HepG2 (cell line): ENCODE measurements around the gene TXNL4B. TPM values are rescaled to one million over a fixed set of nuclear protein-coding genes. Genes with fewer than 3 reads are reported as not detected.

Experiments used
- ATAC-seq: fragments of 200-7000 bp; cut with Tn5 transposase; 3 replicates; pipeline ENCODE4 v1.9.1; 2020; ENCODE audit warnings: mild to moderate bottlenecking, moderate library complexity
- BruUV-seq: library from RNA; stranded (reverse); fragments of 400-500 nt; replicated peaks from 2 replicates; lab custom pipeline; 2021; lab: Mats Ljungman, UMichigan
- CTCF ChIA-PET: fragments of 300-600 bp; formaldehyde crosslinking; extraction: SDS; loops from one replicate; lab custom pipeline; 2021; ENCODE audit warnings: low total read pairs, inconsistent platforms, low intra/inter-chr PET ratio; lab: Yijun Ruan, JAX
- POLR2A ChIA-PET: fragments of 350-600 bp; sonication (Branson Sonifier 250); formaldehyde crosslinking; loops from one replicate; lab custom pipeline; 2020; ENCODE audit warnings: antibody characterized with exemption, inconsistent platforms; lab: Yijun Ruan, JAX
- DNase-seq: peaks from one replicate; pipeline ENCODE4 v3.0.0-alpha.2; 2015; ENCODE audit warnings: low spot score
- FAIRE-seq: peaks from 3 replicates; lab custom pipeline; 2011; peaks lifted over from hg19 to GRCh38; lab: Jason Lieb, UNC
- H2AFZ ChIP-seq: one replicate; pipeline ENCODE4 v1.6.1; 2011; ENCODE audit warnings: low read length, inconsistent platforms
- H3K27ac ChIP-seq: fragments of 300-600 bp; 3 replicates; pipeline ENCODE4 v1.8.0; 2011; ENCODE audit warnings: mixed run types, mild to moderate bottlenecking, mixed read lengths, low read length, inconsistent platforms; ENCODE audit not compliant: insufficient read depth; ENCODE audit errors: extremely low read length
- H3K27me3 ChIP-seq, 2 experiments: fragments of 200-600 bp in 1 of 2; 2 replicates in 1 of 2; 3 replicates in 1 of 2; pipeline versions ENCODE4 v1.6.0 to v1.8.0; 2011; ENCODE audit warnings: low read length in 2 of 2, mild to moderate bottlenecking in 2 of 2, moderate library complexity in 2 of 2, inconsistent platforms in 1 of 2; ENCODE audit not compliant: insufficient read depth in 2 of 2, control insufficient read depth in 1 of 2
- H3K36me3 ChIP-seq, 2 experiments: fragments of 200-600 bp in 1 of 2; replicated peaks in 1 of 2; 2 replicates in 1 of 2; 3 replicates in 1 of 2; pipeline versions ENCODE4 v1.5.1 to v1.8.0; 2011; ENCODE audit warnings: low read length in 2 of 2, inconsistent platforms in 1 of 2; ENCODE audit not compliant: insufficient read depth in 2 of 2, control insufficient read depth in 1 of 2
- H3K4me1 ChIP-seq: 2 replicates; pipeline ENCODE4 v1.5.1; 2012; ENCODE audit warnings: low read length, inconsistent platforms; ENCODE audit not compliant: insufficient read depth
- H3K4me2 ChIP-seq: 2 replicates; pipeline ENCODE4 v1.6.0; 2011; ENCODE audit warnings: low read depth, low read length, inconsistent platforms
- H3K4me3 ChIP-seq, 3 experiments: fragments of 200-600 bp in 1 of 3; sonication (generic), shearing (Covaris generic) in 1 of 3; replicated peaks in 1 of 3; 2 replicates each; pipeline ENCODE4 v1.5.1; 2011 to 2016; ENCODE audit warnings: low read length in 3 of 3, inconsistent platforms in 2 of 3, low read depth in 2 of 3, mild to moderate bottlenecking in 2 of 3, control low read depth in 1 of 3, mixed read lengths in 1 of 3; ENCODE audit not compliant: insufficient read depth in 1 of 3
- H3K79me2 ChIP-seq: one replicate; pipeline ENCODE4 v1.6.1; 2011; ENCODE audit warnings: low read length, inconsistent platforms; ENCODE audit not compliant: insufficient read depth
- H3K9ac ChIP-seq: 2 replicates; pipeline ENCODE4 v1.6.0; 2011; ENCODE audit warnings: mild to moderate bottlenecking, low read depth, low read length, inconsistent platforms; ENCODE audit not compliant: insufficient read depth
- H3K9me3 ChIP-seq: 2 replicates; pipeline ENCODE4 v1.5.1; 2012; ENCODE audit warnings: mild to moderate bottlenecking, low read length
- H4K20me1 ChIP-seq: 2 replicates; pipeline ENCODE4 v1.6.0; 2011; ENCODE audit warnings: inconsistent platforms, mild to moderate bottlenecking, low read length, moderate library complexity; ENCODE audit not compliant: insufficient read depth
- CHD4 ChIP-seq: fragments of 200-600 bp; sonication (generic); IDR thresholded peaks from 2 replicates; pipeline ENCODE4 v1.7.0; 2017; ENCODE audit warnings: mild to moderate bottlenecking, low read length, borderline replicate concordance
- ISX ChIP-seq: sonication (generic); formaldehyde crosslinking; conservative IDR thresholded peaks from 2 replicates; pipeline ENCODE4 v1.5.0; 2020; ENCODE audit warnings: missing genetic modification reagents
- KDM3A ChIP-seq: IDR thresholded peaks from 2 replicates; pipeline ENCODE4 v1.6.1; 2018; ENCODE audit warnings: low read depth, missing compliant biosample characterization
- MAFK ChIP-seq, 2 experiments: IDR thresholded peaks in 1 of 2; conservative IDR thresholded peaks in 1 of 2; 2 replicates each; pipeline ENCODE4 v1.6.1; 2011; ENCODE audit warnings: improper control_type of control experiment in 2 of 2, low read length in 2 of 2
- POLR2G ChIP-seq: fragments of 200-400 bp; formaldehyde crosslinking; IDR thresholded peaks from 2 replicates; pipeline ENCODE4 v1.6.1; 2018; ENCODE audit warnings: mild to moderate bottlenecking, low read depth, low read length, moderate library complexity
- PRDM15 ChIP-seq: sonication (generic); formaldehyde crosslinking; IDR thresholded peaks from 2 replicates; pipeline ENCODE4 v1.4.0; 2020; ENCODE audit warnings: missing genetic modification reagents
- RBM22 ChIP-seq: fragments of 200-400 bp; formaldehyde crosslinking; optimal IDR thresholded peaks from 2 replicates; pipeline ENCODE3; 2017; ENCODE audit warnings: mild to moderate bottlenecking, low read length, moderate library complexity
- TFDP1 ChIP-seq: IDR thresholded peaks from 2 replicates; pipeline ENCODE4 v1.6.1; 2016; ENCODE audit warnings: missing compliant biosample characterization, missing genetic modification reagents, borderline replicate concordance
- XRCC5 ChIP-seq: fragments of 200-400 bp; formaldehyde crosslinking; optimal IDR thresholded peaks from 2 replicates; pipeline ENCODE3; 2017; ENCODE audit warnings: mild to moderate bottlenecking, low read length
- ZBTB8A ChIP-seq: sonication (generic); formaldehyde crosslinking; IDR thresholded peaks from 2 replicates; pipeline ENCODE4 v1.4.0; 2020; ENCODE audit warnings: mild to moderate bottlenecking, low read depth, missing genetic modification reagents, borderline replicate concordance
- ZMYM3 ChIP-seq: sonication (generic); formaldehyde crosslinking; IDR thresholded peaks from 2 replicates; pipeline ENCODE4 v1.5.1; 2020; ENCODE audit warnings: mild to moderate bottlenecking, missing genetic modification reagents
- ZNF274 ChIP-seq: sonication (generic); formaldehyde crosslinking; IDR thresholded peaks from 2 replicates; pipeline ENCODE4 v1.5.1; 2020; ENCODE audit warnings: mild to moderate bottlenecking, missing genetic modification reagents
- ZNF331 ChIP-seq: sonication (generic); formaldehyde crosslinking; IDR thresholded peaks from 2 replicates; pipeline ENCODE4 v1.4.0; 2020; ENCODE audit warnings: missing genetic modification reagents
- ZNF577 ChIP-seq: sonication (generic); formaldehyde crosslinking; IDR thresholded peaks from 2 replicates; pipeline ENCODE4 v1.4.0; 2020; ENCODE audit warnings: mild to moderate bottlenecking, low read depth, missing genetic modification reagents, borderline replicate concordance
- ZSCAN9 ChIP-seq: IDR thresholded peaks from 2 replicates; pipeline ENCODE4 v1.6.1; 2016; ENCODE audit warnings: borderline replicate concordance
- WGBS: methylation state at CpG from one replicate; pipeline ENCODE4 v1.1.6; 2017; ENCODE audit warnings: low lambda C conversion rate; 5-methylcytosine and 5-hydroxymethylcytosine counted together
- in situ Hi-C: cut with HindIII; loops from 2 replicates; pipeline ENCODE4 v1.10.0; 2017; ENCODE audit warnings: low pct_unique_long_range_greater_than_20kb; ENCODE audit not compliant: extremely low pct_ligation_motif_present
- intact Hi-C: fragments of 100-400 bp; cut with micrococcal nuclease; formaldehyde crosslinking; loops from one replicate; pipeline ENCODE4 v1.10.0; 2022; ENCODE audit not compliant: unreplicated experiment
- polyA plus RNA-seq, 8 experiments: library from polyadenylated mRNA; depleted of rRNA in 3 of 8; stranded (reverse) in 7 of 8; unstranded in 1 of 8; fragments of >200 nt; fragmentation: Illumina TruSeq in 4 of 8; extraction: Trizol in 4 of 8; gene quantifications; 2 replicates each; pipeline versions ENCODE4 v1.2.1 to v1.2.3, GENCODE V29; 2011 to 2016; ENCODE audit warnings: low read depth in 4 of 8, missing spikeins in 1 of 8, mixed read lengths in 1 of 8; ENCODE audit not compliant: insufficient read depth in 1 of 8
- total RNA-seq, 5 experiments: library from RNA; depleted of rRNA; stranded (reverse); fragments of >200 nt; fragmentation: Illumina TruSeq; extraction: Trizol; gene quantifications; 2 replicates each; pipeline ENCODE4 v1.2.3, GENCODE V29; 2016; ENCODE audit warnings: low read depth in 1 of 5

TXNL4B gene
- total and polyA plus RNA-seq, 2 of the 13 experiments (the other 11 are each of a cell fraction or from before 2014, with no cell fraction given), result 17.4 to 18.3 TPM

- no peak for FAIRE-seq
Observed at GRCh38 chr16:72112906-72113615, 19.6 kb upstream of the TXNL4B start.

More at GRCh38 chr16:72112906-72113615, 19.6 kb upstream of the TXNL4B start:
- in situ Hi-C loops (no loop called here), intact Hi-C loops (no loop called here)
- Histone ChIP-seq H2AFZ (no peak overlapping the region), H3K27ac (no peak overlapping the region), H3K79me2 (no peaks in the 10 kb centered on the region), H3K27me3 (no peaks in the 10 kb centered on the region), H4K20me1 (no peaks in the 10 kb centered on the region), H3K4me1 (no peaks in the 10 kb centered on the region), H3K9ac (no peak overlapping the region), H3K4me3 (no peak overlapping the region), H3K36me3 (peaks cover 45 to 50% of the 10 kb centered on the region in 2 experiments), H3K9me3 (no peaks in the 10 kb centered on the region), H3K4me2 (no peak overlapping the region)
- peak; percentile 26; the same call in 2 of the 3 replicates for ATAC-seq
- no peak for TF ChIP-seq ZNF577 (CRISPR knock-in tag)
- no peak for TF ChIP-seq KDM3A (CRISPR knock-in tag)
- no peak for TF ChIP-seq ZNF274 (CRISPR knock-in tag)
- TF ChIP-seq XRCC5, result no peak
- TF ChIP-seq PRDM15 (CRISPR knock-in tag), result no peak
- TF ChIP-seq CHD4, result no peak
- no peak for TF ChIP-seq ZBTB8A
- 0 out of 4 replicates have a peak, but pooled peaks of 1 of the 2 experiments have one; percentile 6 for TF ChIP-seq MAFK (conservative IDR thresholded peaks at IDR 0.05 in 1 of 2, IDR thresholded peaks at IDR 0.05 in 1 of 2; ENCODE audit: low read length in 2 of 2)
- TF ChIP-seq TFDP1 (CRISPR knock-in tag), result no peak
- TF ChIP-seq POLR2G, result peak; percentile 22; the same call in 1 of the 2 replicates
- no peak for TF ChIP-seq ISX (CRISPR knock-in tag)
- TF ChIP-seq RBM22, result peak; percentile 44
- no peak for TF ChIP-seq ZMYM3
- no peak for TF ChIP-seq ZNF331 (CRISPR knock-in tag)
- TF ChIP-seq ZSCAN9, result no peak
- BruUV-seq, result no TSS peak
- ChIA-PET POLR2A (no interaction called here), CTCF (no interaction called here)
- WGBS, result 96% methylated on average over 7 of the region's 7 CpGs
- no peak for DNase-seq
